Nephron (organoid): Measurements from ENCODE around the gene ASB6.

Experiments used
- H3K27ac Mint-ChIP-seq, 3 experiments: 2 replicates each; pipeline ENCODE4 v1.8.0; 2020; ENCODE audit warnings: mixed read lengths in 3 of 3, mild to moderate bottlenecking in 2 of 3, moderate library complexity in 1 of 3
- H3K27me3 Mint-ChIP-seq: 2 replicates; pipeline ENCODE4 v1.8.0; 2021; ENCODE audit warnings: low read depth, mild to moderate bottlenecking, moderate library complexity, mixed read lengths
- H3K36me3 Mint-ChIP-seq: 2 replicates; pipeline ENCODE4 v1.8.0; 2020; ENCODE audit warnings: low read depth, mixed read lengths
- H3K4me1 Mint-ChIP-seq: 2 replicates; pipeline ENCODE4 v1.8.0; 2020; ENCODE audit warnings: mixed read lengths
- H3K4me3 Mint-ChIP-seq, 3 experiments: 2 replicates each; pipeline ENCODE4 v1.8.0; 2020; ENCODE audit warnings: mild to moderate bottlenecking in 3 of 3, mixed read lengths in 3 of 3, moderate library complexity in 2 of 3
- H3K9me3 Mint-ChIP-seq: 2 replicates; pipeline ENCODE4 v1.8.0; 2020; ENCODE audit warnings: mixed read lengths
- TF ChIP-seq, protein P1 (sequence below), 3 experiments: fragments of 200-600 bp; sonication (generic); IDR thresholded peaks; one replicate each; pipeline ENCODE4 v1.5.0; 2021; ENCODE audit warnings: antibody characterized with exemption in 3 of 3; ENCODE audit not compliant: unreplicated experiment in 3 of 3

The ASB6 gene, protein sequence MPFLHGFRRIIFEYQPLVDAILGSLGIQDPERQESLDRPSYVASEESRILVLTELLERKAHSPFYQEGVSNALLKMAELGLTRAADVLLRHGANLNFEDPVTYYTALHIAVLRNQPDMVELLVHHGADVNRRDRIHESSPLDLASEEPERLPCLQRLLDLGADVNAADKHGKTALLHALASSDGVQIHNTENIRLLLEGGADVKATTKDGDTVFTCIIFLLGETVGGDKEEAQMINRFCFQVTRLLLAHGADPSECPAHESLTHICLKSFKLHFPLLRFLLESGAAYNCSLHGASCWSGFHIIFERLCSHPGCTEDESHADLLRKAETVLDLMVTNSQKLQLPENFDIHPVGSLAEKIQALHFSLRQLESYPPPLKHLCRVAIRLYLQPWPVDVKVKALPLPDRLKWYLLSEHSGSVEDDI

DNA sequence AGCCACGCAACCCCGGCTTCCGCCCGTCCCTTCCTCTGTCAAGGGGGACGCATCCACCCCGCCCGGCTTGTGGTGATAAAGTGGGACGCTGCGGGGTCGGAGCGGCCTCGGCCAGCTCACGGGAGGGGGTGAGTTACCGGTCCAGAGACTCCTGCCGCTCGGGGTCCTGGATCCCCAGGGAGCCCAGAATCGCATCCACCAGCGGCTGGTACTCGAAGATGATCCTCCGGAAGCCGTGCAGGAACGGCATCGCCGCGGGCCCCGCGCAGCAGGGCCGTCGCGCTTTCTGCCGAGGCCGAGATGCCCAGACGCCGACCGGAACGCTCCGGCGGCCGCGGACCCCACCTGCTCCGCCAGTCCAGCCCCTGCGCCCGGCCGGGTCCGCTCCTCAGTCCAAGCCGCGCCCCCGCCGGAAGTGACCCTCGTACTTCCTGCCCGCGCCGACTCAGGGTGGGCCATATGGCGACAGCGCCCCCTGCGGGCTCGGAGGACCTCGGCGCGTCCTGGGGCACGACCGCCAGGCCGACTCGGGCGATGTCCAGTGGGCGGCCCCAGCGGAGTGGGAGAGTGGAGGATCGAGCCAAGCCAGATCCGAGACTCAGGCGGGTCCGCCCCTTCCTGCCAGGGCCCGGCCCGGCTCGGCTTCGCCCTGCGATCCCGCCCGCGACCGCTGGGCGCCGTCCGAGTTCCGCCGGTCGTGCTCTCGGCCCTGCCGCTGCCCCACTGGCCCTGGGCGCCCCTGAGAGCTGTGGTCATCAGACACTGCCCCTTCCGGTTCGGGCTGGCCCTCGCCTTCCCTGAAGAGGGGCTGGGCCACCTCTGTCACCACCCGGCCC, at the start of gene ASB6:
Gene ASB6 (minus strand): TSS at position 402 of the 836 bp plus-strand sequence. CDS start 152 bp downstream, at position 250.
- Mint-ChIP-seq H3K27ac (peak within 1 kb of the TSS in 2 of 3 experiments; percentile 78 to 87), H3K9me3 (no peaks in the 10 kb centered on the region), H3K27me3 (peaks cover 5% of the 10 kb centered on the region), H3K4me3 (peak within 1 kb of the TSS; percentile 81 to 87 (median 87)), H3K4me1 (peaks cover 23% of the 10 kb centered on the region), H3K36me3 (peaks cover 10% of the 10 kb centered on the region)
- TF ChIP-seq, protein P1, sequence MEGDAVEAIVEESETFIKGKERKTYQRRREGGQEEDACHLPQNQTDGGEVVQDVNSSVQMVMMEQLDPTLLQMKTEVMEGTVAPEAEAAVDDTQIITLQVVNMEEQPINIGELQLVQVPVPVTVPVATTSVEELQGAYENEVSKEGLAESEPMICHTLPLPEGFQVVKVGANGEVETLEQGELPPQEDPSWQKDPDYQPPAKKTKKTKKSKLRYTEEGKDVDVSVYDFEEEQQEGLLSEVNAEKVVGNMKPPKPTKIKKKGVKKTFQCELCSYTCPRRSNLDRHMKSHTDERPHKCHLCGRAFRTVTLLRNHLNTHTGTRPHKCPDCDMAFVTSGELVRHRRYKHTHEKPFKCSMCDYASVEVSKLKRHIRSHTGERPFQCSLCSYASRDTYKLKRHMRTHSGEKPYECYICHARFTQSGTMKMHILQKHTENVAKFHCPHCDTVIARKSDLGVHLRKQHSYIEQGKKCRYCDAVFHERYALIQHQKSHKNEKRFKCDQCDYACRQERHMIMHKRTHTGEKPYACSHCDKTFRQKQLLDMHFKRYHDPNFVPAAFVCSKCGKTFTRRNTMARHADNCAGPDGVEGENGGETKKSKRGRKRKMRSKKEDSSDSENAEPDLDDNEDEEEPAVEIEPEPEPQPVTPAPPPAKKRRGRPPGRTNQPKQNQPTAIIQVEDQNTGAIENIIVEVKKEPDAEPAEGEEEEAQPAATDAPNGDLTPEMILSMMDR (IDR thresholded peaks at IDR 0.05; ENCODE audit: unreplicated experiment in 3 of 3): peak; percentile 100

DNA sequence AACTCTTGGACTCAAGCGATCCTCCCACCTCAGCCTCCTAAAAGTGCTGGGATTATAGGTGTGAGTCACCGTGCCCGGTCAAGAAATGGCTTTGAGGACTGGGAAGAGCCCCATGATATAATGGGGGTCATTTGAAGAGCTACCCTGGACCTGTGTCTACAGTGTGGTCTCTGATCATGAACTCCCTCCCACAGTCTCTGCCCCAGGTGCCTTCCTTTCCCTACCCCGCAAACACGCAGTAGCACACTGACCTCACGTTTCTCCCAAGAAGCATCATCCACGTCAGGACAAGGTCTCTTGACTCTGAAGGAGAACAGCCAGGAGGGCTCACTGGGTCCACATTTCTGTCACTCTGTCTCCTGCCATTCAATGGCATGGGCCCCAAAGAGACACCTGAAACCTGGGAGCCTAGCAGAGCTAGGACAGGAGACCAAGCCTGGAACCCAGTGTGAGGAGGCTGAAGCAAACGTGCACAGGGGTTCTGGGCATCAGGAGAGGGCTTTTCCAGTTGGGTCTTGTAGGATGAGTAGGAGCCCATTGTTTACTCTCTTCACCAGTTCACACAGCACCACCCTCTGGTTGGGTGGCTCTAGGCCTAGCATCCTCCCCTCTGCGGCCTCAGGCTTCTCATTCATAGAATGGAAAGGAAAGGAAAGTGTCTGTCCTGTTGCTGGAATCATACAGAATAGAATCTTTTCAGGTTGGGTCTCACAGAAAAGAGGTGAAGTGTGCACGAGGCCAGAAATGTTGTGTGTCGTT, 46.5 kb upstream of the ASB6 start:
- no peak overlapping the region for H3K4me3 Mint-ChIP-seq
- H3K27ac Mint-ChIP-seq: no peak overlapping the region
- H3K36me3 Mint-ChIP-seq: peaks cover 3% of the 10 kb centered on the region
- H3K9me3 Mint-ChIP-seq: no peaks in the 10 kb centered on the region
- TF ChIP-seq, protein P1 (IDR thresholded peaks at IDR 0.05; ENCODE audit: unreplicated experiment in 3 of 3): no peak
- H3K4me1 Mint-ChIP-seq: no peaks in the 10 kb centered on the region
- peaks cover 24% of the 10 kb centered on the region for H3K27me3 Mint-ChIP-seq

DNA sequence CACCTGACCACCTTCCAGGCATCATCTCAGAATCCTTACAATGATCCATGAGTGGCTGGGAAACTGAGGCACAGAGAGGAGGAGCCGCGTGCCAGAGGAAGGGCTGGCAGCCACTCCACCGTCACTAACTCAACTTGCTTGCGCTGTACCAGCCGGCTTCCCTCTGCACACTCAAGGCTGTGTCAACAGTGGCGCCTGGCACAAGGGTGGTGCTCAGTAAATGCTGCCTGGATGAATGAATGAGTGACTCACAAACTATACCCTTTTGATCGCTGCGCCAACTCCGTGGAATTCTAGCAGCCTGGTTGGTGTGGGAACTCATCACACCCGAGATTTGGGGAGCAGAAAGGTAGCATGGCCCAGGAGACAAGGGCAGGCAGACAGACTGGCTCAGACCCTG, 45.4 kb upstream of the ASB6 start:
- TF ChIP-seq, protein P1 (IDR thresholded peaks at IDR 0.05; ENCODE audit: unreplicated experiment in 3 of 3): no peak
- Mint-ChIP-seq H3K36me3 (peaks cover under 1% of the 10 kb centered on the region), H3K27ac (no peak overlapping the region), H3K4me3 (no peak overlapping the region), H3K4me1 (no peaks in the 10 kb centered on the region), H3K9me3 (no peaks in the 10 kb centered on the region), H3K27me3 (peaks cover 32% of the 10 kb centered on the region)

DNA sequence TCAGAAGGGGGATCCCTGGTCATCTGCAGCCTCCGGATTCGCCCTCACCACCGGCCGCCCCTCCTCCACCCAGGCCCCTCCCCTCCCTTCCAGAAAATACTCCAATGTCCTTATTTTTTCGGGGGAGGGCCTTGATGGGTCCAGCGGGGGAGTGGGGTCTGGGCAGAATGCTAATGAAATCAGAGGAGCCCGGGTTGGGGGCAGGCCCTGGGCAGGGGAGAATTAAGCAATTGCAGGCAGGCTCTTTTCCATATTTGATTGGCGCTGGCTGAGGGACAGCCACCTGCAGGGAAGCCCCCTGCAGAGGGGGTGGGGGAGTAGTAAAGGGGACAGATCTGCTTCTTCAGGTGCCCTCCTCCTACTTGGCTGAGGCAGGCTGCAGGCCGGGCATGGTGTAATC, 44.8 kb upstream of the ASB6 start:
- no peak overlapping the region for H3K4me3 Mint-ChIP-seq
- H3K36me3 Mint-ChIP-seq: no peaks in the 10 kb centered on the region
- H3K9me3 Mint-ChIP-seq: no peaks in the 10 kb centered on the region
- no peaks in the 10 kb centered on the region for H3K4me1 Mint-ChIP-seq
- H3K27me3 Mint-ChIP-seq: peaks cover 36% of the 10 kb centered on the region
- TF ChIP-seq, protein P1 (IDR thresholded peaks at IDR 0.05; ENCODE audit: unreplicated experiment in 3 of 3): no peak
- no peak overlapping the region for H3K27ac Mint-ChIP-seq

DNA sequence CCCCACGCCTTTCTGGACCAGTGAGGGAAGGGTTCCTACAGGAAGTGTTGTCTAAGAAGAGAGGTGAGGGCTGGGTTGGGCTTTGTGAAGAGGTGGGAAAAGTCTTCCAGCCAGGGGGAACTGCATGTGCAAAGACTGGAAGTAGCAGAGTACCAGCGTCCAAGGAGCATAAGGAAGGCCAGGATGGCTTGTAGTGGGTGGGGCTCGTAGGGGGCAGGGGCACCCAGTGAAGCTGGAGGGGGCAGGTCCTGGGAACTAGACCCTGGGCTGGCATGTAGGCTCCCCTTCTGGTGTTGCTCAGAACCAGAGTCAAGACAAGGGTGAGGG, 43.9 kb upstream of the ASB6 start:
- Mint-ChIP-seq H3K4me3 (no peak overlapping the region), H3K27ac (no peak overlapping the region), H3K4me1 (no peaks in the 10 kb centered on the region), H3K9me3 (no peaks in the 10 kb centered on the region), H3K27me3 (peaks cover 39% of the 10 kb centered on the region), H3K36me3 (no peaks in the 10 kb centered on the region)
- TF ChIP-seq, protein P1 (IDR thresholded peaks at IDR 0.05; ENCODE audit: unreplicated experiment in 3 of 3): no peak
